GM23338 (cell line): Measurements from ENCODE around the gene SETX. TPM values are rescaled to one million over a fixed set of nuclear protein-coding genes. Genes with fewer than 3 reads are reported as not detected.

Source experiments
- polyA plus RNA-seq: library from polyadenylated mRNA; unstranded; fragments of >200 nt; fragmentation: Nextera tagmentation; extraction: Ambion mirVana; gene quantifications from 2 replicates; pipeline ENCODE4 v1.2.1, GENCODE V29; 2016
- total RNA-seq: library from RNA; depleted of rRNA; stranded (reverse); fragments of >200 nt; shearing (Covaris generic); gene quantifications from 2 replicates; pipeline ENCODE4 v1.2.3, GENCODE V29; 2014; rRNA removed

The SETX gene
- total and polyA plus RNA-seq, 2 experiments from 2014 or later: 17.5 to 49.9 TPM

Other genes with a start within 250 kb of the SETX start
- 0.39 and 1.7 TPM in 2 replicates for gene NTNG2, start 192.9 kb downstream of the SETX start, total RNA-seq
- gene NTNG2, start 192.9 kb downstream of the SETX start, polyA plus RNA-seq: 0.42 and 0.99 TPM in 2 replicates
- gene TTF1, start 51.9 kb upstream of the SETX start, total RNA-seq: 14.9 and 15.5 TPM in 2 replicates
- 22.4 and 25.0 TPM in 2 replicates for gene TTF1, start 51.9 kb upstream of the SETX start, polyA plus RNA-seq
- gene CFAP77, start 55.2 kb upstream of the SETX start, total RNA-seq: 0.97 and 2.1 TPM in 2 replicates
- 0.94 and 1.3 TPM in 2 replicates for gene CFAP77, start 55.2 kb upstream of the SETX start, polyA plus RNA-seq
- gene BARHL1, start 227.6 kb upstream of the SETX start, total RNA-seq: not detected in 2 replicates
- gene BARHL1, start 227.6 kb upstream of the SETX start, polyA plus RNA-seq: not detected in 2 replicates